ENCODE data around the gene BFAR.
"Not testable (repeated sequence)": the region's sequence is repeated elsewhere in the genome, so short reads cannot be mapped to it uniquely, and the experiment has no call there.

The BFAR gene

GRCh38 chr16:14701859-14702258 lies 69.1 kb downstream of the BFAR start:
- DNase-seq: not testable (repeated sequence)

GRCh38 chr16:14702672-14703071 lies 69.9 kb downstream of the BFAR start:
- DNase-seq: not testable (repeated sequence)

GRCh38 chr16:14703156-14704011 lies 70.6 kb downstream of the BFAR start, which contains the start of gene NPIPA3:
Gene NPIPA3 (plus strand): TSS chr16:14703411. CDS start chr16:14708944, 5,533 bp downstream.
- not testable (repeated sequence) for DNase-seq
